GM21576 (cell line): ENCODE results near the gene JAML.

ENCODE experiments used
- ATAC-seq: cut with Tn5 transposase; IDR thresholded peaks from one replicate; pipeline ENCODE4 v1.9.1; 2021; ENCODE audit warnings: mild to moderate bottlenecking, moderate library complexity; ENCODE audit not compliant: unreplicated experiment

JAML gene

GRCh38 chr11:118217575-118217974 is 7.2 kb downstream of the JAML start:
- ATAC-seq: no peak

- no peak for ATAC-seq
Observed at GRCh38 chr11:118216621-118217481, 8.0 kb downstream of the JAML start.

GRCh38 chr11:118215765-118216164 is 9.0 kb downstream of the JAML start:
- no peak for ATAC-seq

GRCh38 chr11:118215262-118215661 is 9.5 kb downstream of the JAML start:
- no peak for ATAC-seq

GRCh38 chr11:118214210-118214914 is 10.4 kb downstream of the JAML start:
- no peak for ATAC-seq

GRCh38 chr11:118213781-118214180 is 11.0 kb downstream of the JAML start:
- no peak for ATAC-seq

- ATAC-seq: no peak
Observed at GRCh38 chr11:118213201-118213600, 11.6 kb downstream of the JAML start.

GRCh38 chr11:118212781-118213191 is 12.0 kb downstream of the JAML start:
- no peak for ATAC-seq

- no peak for ATAC-seq
Observed at GRCh38 chr11:118212131-118212725, 12.6 kb downstream of the JAML start.

- no peak for ATAC-seq
Observed at GRCh38 chr11:118211006-118211405, 13.8 kb downstream of the JAML start.

- ATAC-seq: no peak
Observed at GRCh38 chr11:118210323-118210722, 14.5 kb downstream of the JAML start.

- ATAC-seq: no peak
Observed at GRCh38 chr11:118209033-118209432, 15.8 kb downstream of the JAML start.

- ATAC-seq: no peak
Observed at GRCh38 chr11:118207079-118207478, 17.7 kb downstream of the JAML start.

- no peak for ATAC-seq
Observed at GRCh38 chr11:118206391-118207031, 18.3 kb downstream of the JAML start.

GRCh38 chr11:118205606-118206378 is 19.0 kb downstream of the JAML start:
- no peak for ATAC-seq

- ATAC-seq: no peak
Observed at GRCh38 chr11:118202599-118203422, 22.0 kb downstream of the JAML start.

- ATAC-seq: no peak
Observed at GRCh38 chr11:118201966-118202365, 22.8 kb downstream of the JAML start.

- no peak for ATAC-seq
Observed at GRCh38 chr11:118200901-118201680, 23.7 kb downstream of the JAML start.

- no peak for ATAC-seq
Observed at GRCh38 chr11:118200497-118200896, 24.3 kb downstream of the JAML start.
